VCaP (cell line): Measurements from ENCODE around the gene KLHL1.

Experiments
- H3K27ac ChIP-seq: fragments of 450-650 bp; 2 replicates; pipeline ENCODE4 v1.5.1; 2017
- CTCF ChIP-seq: fragments of 450-650 bp; conservative IDR thresholded peaks from 2 replicates; pipeline ENCODE4 v1.5.1; 2017; ENCODE audit warnings: mild to moderate bottlenecking, moderate library complexity

KLHL1 gene

GRCh38 chr13:69872321-69873047, 235.8 kb downstream of the KLHL1 start:
- TF ChIP-seq CTCF, result no peak
- no peak overlapping the region for H3K27ac ChIP-seq

GRCh38 chr13:69866555-69866954, 241.7 kb downstream of the KLHL1 start:
- TF ChIP-seq CTCF, result no peak
- no peak overlapping the region for H3K27ac ChIP-seq

GRCh38 chr13:69857183-69857821, 250.9 kb downstream of the KLHL1 start:
- peak; percentile 58 for TF ChIP-seq CTCF
- no peak overlapping the region for H3K27ac ChIP-seq

GRCh38 chr13:69856331-69856730, 251.9 kb downstream of the KLHL1 start:
- no peak for TF ChIP-seq CTCF
- no peak overlapping the region for H3K27ac ChIP-seq

- TF ChIP-seq CTCF, result no peak
- H3K27ac ChIP-seq, result peak overlapping the region; percentile 34; the same call in 1 of the 2 replicates
Observed at GRCh38 chr13:69828527-69828926, 279.7 kb downstream of the KLHL1 start.

- no peak overlapping the region for H3K27ac ChIP-seq
- TF ChIP-seq CTCF, result no peak
Observed at GRCh38 chr13:69820180-69820579, 288.1 kb downstream of the KLHL1 start.

GRCh38 chr13:69817333-69817869, 290.9 kb downstream of the KLHL1 start:
- no peak for TF ChIP-seq CTCF
- H3K27ac ChIP-seq, result no peak overlapping the region
